Skeletal muscle tissue (tissue), 4 donors: ENCODE data around the gene ZNF521. TPM values are rescaled to one million over a fixed set of nuclear protein-coding genes. Genes with fewer than 3 reads are reported as not detected.

ENCODE experiments used
- H3K27ac ChIP-seq: one replicate; pipeline ENCODE4 v1.7.0; 2013; ENCODE audit warnings: mild to moderate bottlenecking, low read depth, low read length, inconsistent platforms
- H3K27me3 ChIP-seq, 3 donors: one replicate each; pipeline ENCODE4 v1.7.0; 2013; ENCODE audit warnings: low read length in 3 of 3; ENCODE audit not compliant: control insufficient read depth in 3 of 3, insufficient read depth in 3 of 3
- H3K36me3 ChIP-seq, 3 donors: one replicate each; pipeline ENCODE4 v1.7.0; 2013; ENCODE audit warnings: low read length in 3 of 3; ENCODE audit not compliant: control insufficient read depth in 3 of 3, insufficient read depth in 3 of 3
- H3K4me1 ChIP-seq, 3 donors: one replicate each; pipeline ENCODE4 v1.7.0; 2013; ENCODE audit warnings: low read length in 3 of 3, mild to moderate bottlenecking in 3 of 3; ENCODE audit not compliant: control insufficient read depth in 3 of 3, insufficient read depth in 3 of 3
- H3K4me3 ChIP-seq, 3 donors: one replicate each; pipeline ENCODE4 v1.7.0; 2013; ENCODE audit warnings: low read length in 3 of 3
- H3K9ac ChIP-seq, 3 donors: one replicate each; pipeline ENCODE4 v1.7.0; 2013; ENCODE audit warnings: low read length in 3 of 3, mild to moderate bottlenecking in 3 of 3, moderate library complexity in 2 of 3, low read depth in 1 of 3
- H3K9me3 ChIP-seq, 3 donors: one replicate each; pipeline ENCODE4 v1.7.0; 2013; ENCODE audit warnings: low read length in 3 of 3; ENCODE audit not compliant: control insufficient read depth in 3 of 3
- total RNA-seq: library from RNA; depleted of rRNA; stranded (reverse); fragments of >200 nt; gene quantifications from one replicate; pipeline ENCODE4 v1.2.3, GENCODE V29; 2014
- donor health status: Osteomylitis.

ZNF521 gene
- total RNA-seq, 1 donor from 2014 or later, result 40.2 TPM

- Histone ChIP-seq H3K27ac (no peak overlapping the region), H3K4me3 (peak overlapping the region; percentile 31 to 75 (median 51)), H3K9ac (peak overlapping the region; percentile 30 to 59 (median 54)), H3K27me3 (peaks cover 0 to 6% (median 5%) of the 10 kb centered on the region in 3 donors), H3K36me3 (no peaks in the 10 kb centered on the region), H3K9me3 (no peaks in the 10 kb centered on the region), H3K4me1 (peaks cover 0 to 10% (median 6%) of the 10 kb centered on the region in 3 donors)
Observed at GRCh38 chr18:25352629-25353005, 651 bp upstream of the ZNF521 start.

DNA sequence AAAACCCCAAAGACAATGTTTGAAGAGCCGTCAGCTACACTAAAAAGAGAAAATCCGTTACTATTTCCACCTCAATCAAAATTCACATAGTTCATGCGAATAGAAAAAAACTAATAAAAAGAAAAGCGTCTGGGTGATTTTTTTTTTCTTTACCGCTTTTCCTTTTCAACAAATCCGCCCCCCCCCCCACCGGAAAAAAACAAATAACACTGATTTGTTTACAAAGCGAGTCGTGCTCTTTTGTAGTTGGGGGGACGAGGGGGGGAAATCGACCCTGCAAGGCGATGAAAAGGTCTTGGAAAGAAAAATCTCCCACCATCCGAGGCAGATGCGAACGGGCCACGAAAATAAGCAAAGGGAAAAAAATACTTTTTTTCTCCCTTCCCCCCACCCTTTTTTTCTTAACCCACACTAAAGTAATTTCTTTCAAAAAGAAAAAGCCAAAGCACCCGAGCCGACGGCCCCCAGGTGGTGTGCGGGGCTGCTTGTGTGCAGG lies 638 bp downstream of the ZNF521 start:
- H3K27me3 ChIP-seq, result peaks cover 0 to 6% (median 5%) of the 10 kb centered on the region in 3 donors
- peaks cover 0 to 15% (median 11%) of the 10 kb centered on the region in 3 donors for H3K4me1 ChIP-seq
- H3K9ac ChIP-seq, result peak overlapping the region; percentile 64 to 81 (median 80)
- H3K36me3 ChIP-seq, result no peaks in the 10 kb centered on the region
- H3K4me3 ChIP-seq, result peak overlapping the region; percentile 84 to 86 (median 86)
- H3K27ac ChIP-seq, result peak overlapping the region; percentile 73
- no peaks in the 10 kb centered on the region for H3K9me3 ChIP-seq

- Histone ChIP-seq H3K27ac (peak overlapping the region; percentile 73), H3K9me3 (no peaks in the 10 kb centered on the region), H3K9ac (peak overlapping the region; percentile 75 to 84 (median 77)), H3K36me3 (no peaks in the 10 kb centered on the region), H3K4me3 (peak overlapping the region; percentile 84 to 89 (median 86)), H3K27me3 (peaks cover 0 to 6% (median 5%) of the 10 kb centered on the region in 3 donors), H3K4me1 (peaks cover 0 to 16% (median 12%) of the 10 kb centered on the region in 3 donors)
Observed at GRCh38 chr18:25350489-25351251, 1.3 kb downstream of the ZNF521 start.

DNA sequence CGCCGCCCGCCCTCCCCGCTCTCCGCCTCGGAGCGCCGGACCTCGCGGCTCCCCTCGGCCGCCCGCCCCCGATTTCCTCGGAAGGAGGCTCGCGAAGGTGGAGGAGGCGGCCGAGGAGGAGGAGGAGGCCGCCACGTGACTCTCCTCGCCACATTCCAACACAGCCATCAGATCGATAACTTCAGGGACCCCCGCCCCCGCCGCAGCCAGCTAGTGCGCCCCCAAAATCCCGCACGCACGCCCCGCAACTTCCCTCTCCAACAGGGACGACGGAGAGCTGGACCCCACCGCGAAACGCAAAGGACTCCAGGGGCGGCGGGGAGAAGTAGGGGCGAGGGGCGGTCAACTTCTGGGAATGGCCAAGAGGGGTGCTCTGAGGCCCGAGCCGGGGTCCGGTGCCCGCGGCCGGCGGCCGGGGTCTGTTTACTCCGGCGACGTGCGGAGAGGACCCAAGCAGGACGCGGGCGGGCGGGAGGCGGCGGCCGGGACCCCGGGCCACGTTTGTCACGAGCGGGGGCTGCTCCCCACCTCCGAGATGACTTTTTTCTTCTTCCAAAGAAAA lies 2.0 kb downstream of the ZNF521 start:
- H3K36me3 ChIP-seq, result no peaks in the 10 kb centered on the region
- H3K27me3 ChIP-seq, result peaks cover 0 to 6% (median 5%) of the 10 kb centered on the region in 3 donors
- H3K4me1 ChIP-seq, result peaks cover 0 to 21% (median 12%) of the 10 kb centered on the region in 3 donors

GRCh38 chr18:25349131-25349925 lies 2.6 kb downstream of the ZNF521 start:
- Histone ChIP-seq H3K27ac (peak overlapping the region; percentile 73), H3K27me3 (peaks cover 0 to 6% (median 5%) of the 10 kb centered on the region in 3 donors), H3K9me3 (no peaks in the 10 kb centered on the region), H3K9ac (peak overlapping the region; percentile 66 to 69 (median 67)), H3K4me3 (peak overlapping the region; percentile 82 to 87 (median 84)), H3K36me3 (no peaks in the 10 kb centered on the region), H3K4me1 (peaks cover 0 to 21% (median 12%) of the 10 kb centered on the region in 3 donors)

More for the DNA sequence above, 2.0 kb downstream of the ZNF521 start:
- Histone ChIP-seq H3K4me3 (peak overlapping the region; percentile 82 to 89 (median 84)), H3K9me3 (no peaks in the 10 kb centered on the region), H3K9ac (peak overlapping the region; percentile 75 to 84 (median 77)), H3K27ac (peak overlapping the region; percentile 73)

DNA sequence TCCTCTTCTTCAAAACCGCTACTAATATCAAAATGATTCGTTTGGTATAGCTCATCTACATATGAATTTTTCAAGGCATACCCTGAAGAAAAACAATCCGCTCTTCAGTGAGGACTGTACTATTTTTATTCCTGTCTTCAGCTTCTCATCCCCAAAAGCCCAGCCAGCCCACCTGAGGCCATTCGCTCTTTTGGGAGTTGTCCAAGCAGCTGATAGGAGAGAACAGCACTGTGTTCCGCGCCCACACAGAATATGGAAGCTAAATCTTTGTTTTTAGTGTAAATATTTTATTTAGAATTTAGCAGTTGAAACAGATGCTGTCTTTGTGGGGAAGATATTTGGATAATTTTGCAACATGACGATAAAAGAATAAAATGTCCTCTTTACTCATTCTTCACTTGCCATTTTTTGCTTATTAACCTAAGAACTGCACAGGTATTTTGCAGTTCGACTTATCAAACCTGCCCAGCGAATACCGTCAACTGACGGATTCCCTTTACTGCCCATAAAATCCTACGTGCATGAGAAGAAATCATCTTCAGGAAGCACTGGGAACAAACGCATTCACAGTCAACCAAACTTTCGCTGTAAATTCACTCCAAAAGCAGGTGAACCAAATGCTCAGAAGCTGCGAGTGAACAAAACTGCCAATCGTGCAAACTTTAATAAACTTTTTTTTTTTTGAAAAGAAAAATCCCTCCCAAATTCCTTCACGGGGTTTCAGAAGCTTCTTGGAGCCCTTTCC lies 3.4 kb downstream of the ZNF521 start:
- no peaks in the 10 kb centered on the region for H3K36me3 ChIP-seq
- H3K4me1 ChIP-seq, result peaks cover 0 to 21% (median 12%) of the 10 kb centered on the region in 3 donors
- H3K9ac ChIP-seq, result peak overlapping the region; percentile 66 to 69 (median 67)
- peak overlapping the region; percentile 71 to 87 (median 77) for H3K4me3 ChIP-seq
- H3K9me3 ChIP-seq, result no peaks in the 10 kb centered on the region
- peaks cover 0 to 6% (median 5%) of the 10 kb centered on the region in 3 donors for H3K27me3 ChIP-seq
- peak overlapping the region; percentile 72 for H3K27ac ChIP-seq

DNA sequence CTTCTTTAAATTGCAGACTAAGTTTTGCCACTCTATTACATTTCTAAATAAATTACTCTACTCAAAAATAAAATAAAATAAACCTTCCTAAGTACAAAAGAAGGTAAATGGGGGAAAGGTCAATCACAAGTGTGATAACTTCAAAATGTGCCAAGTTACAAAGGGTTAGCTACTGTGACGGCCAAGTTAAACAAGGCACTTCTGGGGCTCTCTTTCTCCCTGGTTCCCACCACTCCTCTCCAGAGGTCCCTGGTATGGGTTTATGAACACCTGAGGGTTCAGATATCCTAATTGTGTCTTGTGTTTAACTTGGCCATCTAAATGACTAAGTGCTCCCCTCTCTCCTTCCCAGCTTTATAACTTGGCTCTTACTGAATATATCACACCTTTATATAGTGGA lies 5.4 kb downstream of the ZNF521 start:
- Histone ChIP-seq H3K27ac (no peak overlapping the region), H3K9ac (no peak overlapping the region), H3K4me1 (peaks cover 0 to 21% (median 12%) of the 10 kb centered on the region in 3 donors), H3K4me3 (no peak overlapping the region), H3K27me3 (peaks cover 0 to 6% (median 5%) of the 10 kb centered on the region in 3 donors), H3K36me3 (no peaks in the 10 kb centered on the region), H3K9me3 (no peaks in the 10 kb centered on the region)

DNA sequence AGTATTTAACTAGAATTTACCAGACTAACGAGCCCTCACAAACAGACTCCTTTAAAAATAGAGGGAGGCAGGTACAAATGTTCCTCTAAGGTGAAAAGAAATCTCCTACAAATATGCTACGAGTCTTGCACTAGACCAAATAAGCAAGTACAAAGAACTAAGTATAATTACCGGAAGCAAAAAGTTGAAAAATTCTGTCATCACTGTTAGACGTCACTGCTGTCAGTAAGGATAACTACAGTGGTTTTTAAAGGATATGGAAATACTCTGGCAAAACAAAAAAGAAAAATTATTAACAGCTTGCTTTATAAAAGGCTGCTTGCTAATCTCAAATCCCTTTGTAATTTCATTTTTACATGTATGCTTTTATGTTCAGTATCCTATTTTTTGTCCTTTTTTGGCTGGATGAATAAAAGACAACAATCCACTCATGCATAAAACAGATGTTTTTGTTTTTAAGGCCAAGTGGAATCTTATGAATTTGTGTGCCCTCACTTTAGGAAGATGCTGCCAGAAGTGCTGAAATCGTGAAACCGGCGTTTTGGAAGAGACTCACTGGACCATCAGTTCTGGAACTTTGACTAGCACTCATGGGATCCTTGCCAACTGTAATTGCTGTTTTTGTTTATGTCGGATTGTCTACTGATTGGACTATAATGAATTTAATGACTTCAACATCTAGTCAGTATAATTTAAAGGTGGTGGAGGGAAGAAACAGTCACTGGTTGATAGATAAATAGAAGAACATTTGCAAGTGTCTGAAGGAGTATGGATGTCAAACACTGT lies 6.7 kb downstream of the ZNF521 start:
- no peak overlapping the region for H3K27ac ChIP-seq

More for the DNA sequence above, 6.7 kb downstream of the ZNF521 start:
- no peaks in the 10 kb centered on the region for H3K36me3 ChIP-seq
- no peaks in the 10 kb centered on the region for H3K9me3 ChIP-seq
- no peak overlapping the region for H3K9ac ChIP-seq
- H3K27me3 ChIP-seq, result peaks cover 0 to 5% (median 3%) of the 10 kb centered on the region in 3 donors
- H3K4me1 ChIP-seq, result peaks cover 0 to 21% (median 9%) of the 10 kb centered on the region in 3 donors
- H3K4me3 ChIP-seq, result no peak overlapping the region
